Sciatic nerve (tissue), 2 donors: ENCODE measurements around the gene OR56A3. TPM values are rescaled to one million over a fixed set of nuclear protein-coding genes. Genes with fewer than 3 reads are reported as not detected.
"Not testable (repeated sequence)": the region's sequence is repeated elsewhere in the genome, so short reads cannot be mapped to it uniquely, and the experiment has no call there.

Experiments used
- ATAC-seq: fragments of 200-7000 bp; cut with Tn5 transposase; one replicate; pipeline ENCODE4 v1.9.1; 2020; ENCODE audit warnings: mild to moderate bottlenecking, moderate library complexity
- DNase-seq: peaks from one replicate; pipeline ENCODE4 v3.0.0-alpha.2; 2020; ENCODE audit warnings: low spot score
- intact Hi-C: fragments of 100-400 bp; cut with DNase I; formaldehyde crosslinking; loops from one replicate; pipeline ENCODE4 v1.14.2; 2022
- total RNA-seq: library from RNA; stranded (reverse); fragmentation: NEBNext Ultra II Directional; extraction: Animal tissue kit (Norgen Biotek cat#: 25700); gene quantifications from one replicate; pipeline ENCODE4 v1.2.1, GENCODE V29; 2021
- donor health status: DM: no; HTN: no; CAD: no.
- donor health status: DM: no; HTN: no; CAD: no.

Gene OR56A3, protein sequence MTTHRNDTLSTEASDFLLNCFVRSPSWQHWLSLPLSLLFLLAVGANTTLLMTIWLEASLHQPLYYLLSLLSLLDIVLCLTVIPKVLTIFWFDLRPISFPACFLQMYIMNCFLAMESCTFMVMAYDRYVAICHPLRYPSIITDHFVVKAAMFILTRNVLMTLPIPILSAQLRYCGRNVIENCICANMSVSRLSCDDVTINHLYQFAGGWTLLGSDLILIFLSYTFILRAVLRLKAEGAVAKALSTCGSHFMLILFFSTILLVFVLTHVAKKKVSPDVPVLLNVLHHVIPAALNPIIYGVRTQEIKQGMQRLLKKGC
- not detected for total RNA-seq

DNA sequence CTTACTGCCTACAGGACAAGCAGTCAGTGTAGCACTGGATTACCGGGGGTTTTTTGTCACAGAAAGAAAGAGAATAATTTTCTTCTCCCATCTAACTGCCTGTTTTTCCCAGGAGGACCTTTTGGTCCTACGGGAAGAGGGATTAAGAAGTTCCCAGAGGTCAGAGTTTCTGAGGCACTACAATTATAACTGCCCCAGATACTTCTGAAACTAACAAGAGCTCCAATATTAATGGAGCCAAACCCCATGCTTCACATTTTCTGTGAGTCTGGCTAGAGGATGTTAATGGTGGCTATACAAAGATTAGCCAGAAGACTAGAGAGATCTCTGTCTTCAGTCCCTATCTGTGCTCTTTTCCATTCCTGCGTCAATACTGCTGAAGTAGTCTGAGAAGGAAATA lies at the start of gene OR56A3:
Gene OR56A3, plus strand, starts transcription at position 301 of the 400 bp plus-strand sequence. CDS start 5,096 bp downstream, outside the sequence.
- DNase-seq (no peak), ATAC-seq (no peak)
- intact Hi-C loops = no loop called here

DNA sequence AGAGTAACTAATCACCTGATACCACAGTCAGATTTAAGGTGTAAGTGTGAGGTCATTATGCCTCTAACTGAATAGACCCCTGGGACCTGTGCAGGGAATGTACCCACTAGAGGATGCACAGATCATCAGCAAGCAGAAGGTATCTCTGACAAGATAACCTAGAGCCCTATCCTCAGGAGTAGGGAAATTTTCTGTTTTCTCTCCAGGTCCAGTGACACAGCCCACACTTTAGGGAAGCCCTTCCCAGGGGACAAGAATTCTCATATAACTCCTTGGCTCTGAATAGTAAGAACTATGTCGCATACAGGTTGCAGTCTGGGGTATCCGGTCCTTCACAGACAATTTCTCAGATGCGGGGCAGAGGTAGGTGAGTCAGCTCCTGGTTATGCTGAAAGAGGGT lies 49.1 kb upstream of the OR56A3 start, which contains the start of gene OR52E5:
Gene OR52E5, plus strand, starts transcription at position 301 of the 400 bp plus-strand sequence. CDS start 7,569 bp downstream, outside the sequence.
- ATAC-seq = no peak
- no peak for DNase-seq
- intact Hi-C loops = no loop called here

DNA sequence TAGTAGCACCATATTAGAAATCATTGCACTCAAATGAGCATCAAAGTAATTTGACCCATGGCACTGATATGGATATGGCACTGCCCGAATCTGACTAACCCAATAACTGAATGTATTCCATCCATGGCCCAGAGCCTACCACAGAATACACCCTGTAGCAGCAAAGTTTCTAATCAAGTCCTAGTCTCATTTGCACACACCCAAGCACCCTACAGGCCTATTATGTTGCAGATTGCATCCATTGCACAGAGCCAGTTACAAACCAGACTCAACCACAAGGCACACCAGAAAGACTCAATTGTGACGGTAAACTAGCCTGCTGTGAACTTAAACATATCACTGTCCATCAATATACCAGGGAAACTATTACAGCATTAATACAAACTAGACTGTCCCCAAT lies 42.5 kb upstream of the OR56A3 start:
- intact Hi-C loops = no loop called here
- DNase-seq = no peak
- ATAC-seq = no peak

GRCh38 chr11:5910540-5910939 lies 31.5 kb upstream of the OR56A3 start:
- ATAC-seq (no peak), DNase-seq (no peak)
- intact Hi-C loops = no loop called here

DNA sequence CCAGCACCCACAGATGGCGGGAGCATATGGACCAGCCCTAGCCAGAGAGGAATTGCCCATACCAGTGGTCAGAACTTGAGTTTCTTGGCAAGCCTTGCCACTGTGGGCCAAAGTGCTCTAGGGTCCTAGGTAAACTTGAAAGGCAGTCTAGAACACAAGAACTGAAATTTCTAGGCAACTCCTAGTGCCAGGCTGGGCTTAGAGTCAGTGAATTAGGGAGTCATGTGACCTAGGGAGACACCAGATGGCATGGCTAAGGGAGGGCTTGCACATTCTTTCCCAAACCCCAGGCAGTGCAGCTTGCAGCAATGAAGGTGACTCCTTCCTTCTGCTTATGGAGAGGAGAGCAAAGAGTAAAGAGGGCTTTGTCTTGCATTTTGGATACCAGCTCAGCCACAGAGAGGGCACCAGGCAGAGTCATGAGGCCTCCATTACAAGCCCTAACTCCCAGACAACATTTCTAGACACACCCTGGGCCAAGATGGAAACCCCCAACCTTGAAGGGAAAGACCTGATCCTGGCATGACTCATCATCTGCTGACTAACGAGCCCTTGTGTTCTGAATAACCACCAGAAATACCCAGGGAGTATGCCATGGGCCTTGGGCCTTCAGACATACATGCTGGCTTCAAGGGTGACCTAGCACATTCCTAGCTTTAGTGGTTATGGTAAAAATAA lies 19.2 kb upstream of the OR56A3 start:
- ATAC-seq (no peak), DNase-seq (no peak)
- intact Hi-C loops = no loop called here

DNA sequence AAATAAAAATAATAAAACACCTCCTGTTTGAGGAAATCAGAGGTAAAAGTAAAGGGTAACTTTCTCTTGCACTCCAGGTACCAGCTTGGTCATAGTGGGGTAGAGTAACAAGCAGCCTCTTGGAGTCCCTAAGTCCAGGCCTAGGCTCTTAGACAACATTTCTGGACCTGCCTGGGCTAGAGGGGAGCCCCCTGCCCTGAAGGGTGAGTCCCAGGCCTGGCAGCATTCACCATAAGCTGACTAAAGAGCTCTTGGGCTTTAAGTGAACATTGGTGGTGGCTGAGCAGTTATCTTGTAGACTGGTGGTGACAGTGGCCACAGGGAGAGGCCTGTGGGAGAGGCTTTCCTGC lies 18.6 kb upstream of the OR56A3 start:
- intact Hi-C loops = no loop called here
- ATAC-seq (no peak), DNase-seq (no peak)

DNA sequence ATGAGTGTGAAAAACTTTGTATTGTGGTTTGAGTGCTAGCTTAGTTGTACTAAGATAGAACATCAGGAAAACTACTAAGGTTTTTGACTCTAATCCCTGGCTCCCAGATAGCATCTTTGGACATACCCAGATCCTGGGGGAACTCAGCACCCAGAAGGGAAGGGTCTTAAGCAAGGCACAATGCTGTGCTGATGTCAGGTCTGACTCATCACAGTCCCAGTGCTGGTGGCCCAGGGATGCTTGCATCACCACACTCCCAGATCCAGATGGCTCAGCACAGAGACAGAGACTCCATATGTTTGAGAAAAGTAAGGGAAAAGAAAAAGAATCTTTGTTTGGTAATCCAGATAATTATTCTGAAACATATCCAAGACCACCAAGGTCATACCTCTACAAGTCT lies 18.3 kb upstream of the OR56A3 start:
- intact Hi-C loops = no loop called here
- DNase-seq (no peak), ATAC-seq (no peak)

- DNase-seq (no peak), ATAC-seq (no peak)
- intact Hi-C loops = no loop called here
Observed at GRCh38 chr11:5928271-5928670, 13.8 kb upstream of the OR56A3 start.

DNA sequence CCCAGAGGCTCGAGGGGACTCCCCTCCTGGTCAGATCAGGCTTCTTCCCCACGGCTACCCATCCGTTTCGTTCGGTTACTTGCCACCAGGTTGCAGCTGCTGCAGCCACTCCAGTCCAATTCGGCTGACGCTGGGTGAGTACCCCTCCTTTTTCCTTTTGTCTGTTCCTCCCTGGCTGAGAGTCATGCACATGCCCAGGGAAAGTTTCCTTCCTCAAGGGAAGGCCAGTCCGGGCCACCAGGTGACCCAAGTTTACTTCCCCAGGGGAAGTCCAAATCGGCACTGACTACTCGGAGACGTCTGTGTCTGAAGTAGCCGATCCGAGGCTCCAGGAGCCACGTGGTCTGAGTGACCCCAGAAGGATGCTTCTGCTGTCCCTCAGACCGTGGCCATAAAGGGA lies 13.2 kb upstream of the OR56A3 start:
- intact Hi-C loops = no loop called here
- ATAC-seq (no peak), DNase-seq (no peak)

DNA sequence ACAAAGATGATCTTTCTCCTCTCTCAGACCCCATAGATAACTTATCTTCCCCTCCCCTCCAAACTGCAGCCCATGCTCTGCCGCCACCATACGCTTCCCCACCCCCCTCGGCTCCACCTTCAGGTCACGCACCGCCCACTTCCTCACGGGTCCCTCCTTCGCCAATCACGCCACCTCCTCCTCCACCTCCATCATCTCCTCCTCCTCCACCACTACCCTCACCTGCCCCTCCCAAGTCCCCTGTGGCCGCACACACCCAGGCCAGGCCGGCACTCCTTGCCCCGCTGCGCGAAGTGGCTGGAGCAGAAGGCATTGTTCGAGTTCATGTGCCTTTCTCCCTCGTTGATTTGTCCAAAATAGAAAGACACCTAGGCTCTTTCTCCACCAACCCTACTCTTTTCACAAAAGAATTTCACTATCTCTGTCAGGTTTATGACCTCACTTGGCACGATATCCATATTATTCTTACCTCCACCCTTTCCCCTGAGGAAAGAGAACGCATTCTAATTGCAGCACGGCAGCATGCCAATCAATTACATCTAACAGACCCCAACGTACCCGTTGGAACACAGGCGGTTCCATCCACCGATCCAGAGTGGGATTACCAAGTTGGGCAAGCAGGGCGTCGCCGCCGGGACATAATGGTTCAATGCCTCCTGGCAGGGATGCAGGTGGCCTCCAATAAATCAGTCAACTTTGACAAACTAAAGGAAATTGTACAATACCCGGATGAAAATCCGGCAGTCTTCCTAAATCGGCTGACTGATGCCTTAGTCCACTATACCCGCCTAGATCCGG lies 12.3 kb upstream of the OR56A3 start:
- ATAC-seq (no peak), DNase-seq (no peak)

GRCh38 chr11:5930614-5931013 lies 11.4 kb upstream of the OR56A3 start:
- intact Hi-C loops = no loop called here
- no peak for DNase-seq
- ATAC-seq = no peak

More for the DNA sequence above, 12.3 kb upstream of the OR56A3 start:
- intact Hi-C loops = no loop called here

DNA sequence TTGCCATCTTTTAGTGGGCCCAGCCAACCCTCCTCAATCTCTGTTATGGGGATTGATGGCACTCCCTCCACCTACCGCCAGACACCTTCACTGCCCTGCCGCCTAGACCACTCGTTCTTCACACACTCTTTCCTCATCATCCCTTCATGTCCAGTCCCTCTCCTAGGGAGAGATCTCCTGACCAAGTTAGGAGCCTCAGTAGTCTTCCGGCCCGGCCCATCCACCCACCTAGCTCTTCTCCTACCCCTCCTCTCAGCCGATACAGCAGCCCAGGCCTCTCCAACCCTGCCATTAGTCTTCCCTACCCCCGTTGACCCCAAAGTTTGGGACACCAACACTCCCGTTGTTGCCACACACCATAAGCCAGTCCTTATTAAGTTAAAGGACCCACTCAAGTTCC lies 11.0 kb upstream of the OR56A3 start:
- no peak for ATAC-seq
- intact Hi-C loops = no loop called here
- no peak for DNase-seq

GRCh38 chr11:5932671-5933070 lies 9.4 kb upstream of the OR56A3 start:
- intact Hi-C loops = no loop called here
- ATAC-seq = no peak
- DNase-seq = no peak

- DNase-seq (no peak), ATAC-seq (no peak)
- intact Hi-C loops = no loop called here
Observed at GRCh38 chr11:5933116-5933515, 8.9 kb upstream of the OR56A3 start.

DNA sequence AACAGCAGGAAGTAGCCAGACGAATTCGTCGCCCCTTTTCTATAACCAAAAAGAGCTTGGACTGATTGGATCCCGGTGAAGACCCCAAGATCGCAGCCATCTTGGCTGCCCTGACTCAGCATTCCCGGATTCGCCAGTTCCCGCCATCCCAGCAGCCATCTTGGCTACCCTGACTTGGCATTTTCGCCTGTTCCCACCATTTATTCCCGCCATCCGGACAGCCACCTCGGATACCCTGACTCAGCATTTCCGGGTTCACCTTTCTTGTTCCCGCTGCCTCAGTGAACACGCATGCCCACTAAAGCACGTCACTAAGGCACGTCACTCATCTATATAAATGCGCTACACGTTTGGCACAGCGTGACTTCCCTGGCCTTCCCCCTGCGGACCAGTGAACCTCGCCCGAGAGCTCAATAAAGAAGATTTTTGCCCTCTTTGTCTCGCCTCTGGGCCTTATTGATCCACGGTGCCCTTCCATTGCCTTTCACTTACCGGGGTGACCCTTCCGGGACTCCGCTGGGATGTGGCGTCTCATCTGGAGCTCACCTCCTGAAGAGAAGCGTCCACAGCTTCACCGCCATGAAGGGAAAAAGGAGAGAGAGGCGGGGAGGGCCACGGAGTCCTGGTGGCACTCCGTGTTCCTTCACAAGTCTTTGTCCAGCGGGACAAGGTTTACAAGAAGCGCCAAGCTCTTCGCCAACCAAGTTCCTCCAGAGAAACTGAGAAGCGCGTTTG lies 4.0 kb upstream of the OR56A3 start:
- intact Hi-C loops = no loop called here
- no peak for ATAC-seq
- DNase-seq = no peak

- no peak for ATAC-seq
- intact Hi-C loops = no loop called here
- no peak for DNase-seq
Observed at GRCh38 chr11:5938603-5938965, 3.5 kb upstream of the OR56A3 start.

- DNase-seq (no peak), ATAC-seq (no peak)
- intact Hi-C loops = no loop called here
Observed at GRCh38 chr11:5940748-5941147, 1.3 kb upstream of the OR56A3 start.

DNA sequence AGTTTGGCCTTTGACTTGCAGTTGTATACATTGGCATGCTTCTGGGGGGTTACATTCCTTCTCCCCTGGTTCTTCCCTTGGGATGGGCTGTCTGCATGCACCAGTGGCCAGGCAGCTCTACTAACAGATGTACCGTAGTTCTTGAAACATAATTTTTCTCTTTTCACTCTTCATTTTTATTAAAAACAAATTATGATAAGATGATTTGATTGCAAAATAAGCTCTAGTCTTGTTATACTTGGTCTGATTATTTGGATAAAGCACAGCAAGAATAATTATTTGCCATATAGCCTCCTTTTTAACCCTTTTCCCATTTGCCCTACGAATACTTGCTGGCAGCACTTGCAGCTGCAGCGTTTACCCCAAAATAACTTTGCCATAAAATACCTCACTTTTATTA lies 13.5 kb downstream of the OR56A3 start:
- ATAC-seq (no peak), DNase-seq (no peak)
- intact Hi-C loops = no loop called here

- intact Hi-C loops, DNase-seq, ATAC-seq: not testable (repeated sequence)
Observed at GRCh38 chr11:5960704-5961320, 18.8 kb downstream of the OR56A3 start.
